NCI-H446 (cell line): ENCODE results near the gene PREX1.
"Not testable (repeated sequence)": the region's sequence is repeated elsewhere in the genome, so short reads cannot be mapped to it uniquely, and the experiment has no call there.

Experiments
- DNase-seq, 2 experiments: peaks; one replicate each; lab custom pipeline; 2025; lab: John Stamatoyannopoulos, UW

The PREX1 gene

DNA sequence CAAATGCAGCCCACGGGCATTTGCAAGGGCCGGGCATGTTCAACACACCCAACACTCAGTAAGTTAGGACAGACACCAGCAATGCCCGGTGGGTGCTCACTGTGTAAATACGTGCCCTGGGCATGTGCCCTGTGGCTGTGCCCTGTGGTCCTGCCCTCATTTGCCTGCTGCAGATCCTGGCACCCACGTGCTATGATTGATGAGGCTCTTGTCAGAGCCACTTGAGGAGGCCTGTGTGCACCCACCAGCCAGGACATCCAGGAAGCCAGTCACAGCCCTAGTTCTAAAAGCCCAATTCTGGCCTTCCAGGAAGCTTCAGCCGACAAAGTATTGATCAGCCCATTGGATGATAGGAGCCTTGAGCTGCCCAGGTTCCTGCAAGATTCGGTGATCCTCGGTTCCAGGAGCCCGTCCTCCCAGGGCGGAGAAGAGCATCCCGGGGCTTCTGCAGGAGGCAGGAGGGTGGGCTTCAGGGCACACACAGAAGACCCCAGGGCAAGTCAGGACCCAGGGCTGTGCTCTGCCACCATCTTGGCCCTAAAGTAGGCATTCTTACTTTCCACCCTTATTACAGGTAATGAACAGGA, 223.9 kb downstream of the PREX1 start:
- DNase-seq = no peak

DNA sequence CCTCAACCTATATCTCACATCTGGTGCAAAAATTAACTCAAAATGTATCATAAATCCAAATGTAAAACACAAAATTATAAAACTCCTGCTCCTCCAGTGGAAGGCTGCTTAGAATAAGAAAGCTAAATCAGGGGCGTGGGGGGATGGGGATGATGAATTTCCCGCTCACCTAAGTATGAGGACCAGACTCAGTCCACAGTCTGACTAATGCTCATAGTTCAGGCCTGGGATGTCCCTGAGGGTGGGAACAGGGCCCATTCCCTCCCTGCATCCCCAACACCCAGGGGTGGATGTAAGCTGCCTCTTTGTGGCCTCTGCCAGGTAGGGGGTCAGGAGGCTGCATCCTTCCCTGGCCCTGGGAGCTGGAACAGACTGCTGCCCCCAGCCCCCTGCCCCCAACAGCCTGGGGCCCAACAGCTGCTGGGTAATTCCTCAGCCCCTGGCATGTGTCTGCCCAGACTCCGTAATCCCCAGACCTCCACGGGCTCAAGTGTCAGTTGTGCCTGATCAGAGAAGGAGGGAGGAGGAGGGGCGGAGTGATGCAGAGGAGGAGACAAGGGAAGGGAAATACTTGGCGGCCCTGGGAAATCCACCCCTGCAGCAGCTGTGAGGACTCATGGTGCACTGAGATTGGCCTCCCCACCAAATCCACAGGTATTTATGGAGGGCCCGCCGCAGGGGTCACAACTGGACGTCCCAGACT, 224.5 kb downstream of the PREX1 start:
- no peak for DNase-seq

DNA sequence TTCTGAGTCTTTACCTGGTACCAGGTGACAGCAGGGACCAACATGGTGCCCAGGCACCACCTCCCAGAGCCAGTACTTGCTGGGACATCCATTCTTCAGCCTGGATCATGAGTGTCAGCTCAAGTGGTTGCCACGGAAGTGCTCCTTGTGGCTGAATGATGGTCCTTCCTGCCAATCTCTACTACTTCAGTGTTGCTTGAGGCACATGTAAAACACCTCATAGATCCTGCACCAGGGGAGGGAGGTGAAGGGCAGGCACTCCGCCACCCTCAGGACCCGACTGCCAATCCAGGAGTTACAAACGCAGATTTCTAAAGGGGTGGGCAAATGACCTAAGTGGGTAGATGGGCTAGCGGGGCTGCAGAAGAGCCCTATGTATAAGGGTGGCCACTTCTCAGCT, 226.0 kb downstream of the PREX1 start:
- DNase-seq = no peak

DNA sequence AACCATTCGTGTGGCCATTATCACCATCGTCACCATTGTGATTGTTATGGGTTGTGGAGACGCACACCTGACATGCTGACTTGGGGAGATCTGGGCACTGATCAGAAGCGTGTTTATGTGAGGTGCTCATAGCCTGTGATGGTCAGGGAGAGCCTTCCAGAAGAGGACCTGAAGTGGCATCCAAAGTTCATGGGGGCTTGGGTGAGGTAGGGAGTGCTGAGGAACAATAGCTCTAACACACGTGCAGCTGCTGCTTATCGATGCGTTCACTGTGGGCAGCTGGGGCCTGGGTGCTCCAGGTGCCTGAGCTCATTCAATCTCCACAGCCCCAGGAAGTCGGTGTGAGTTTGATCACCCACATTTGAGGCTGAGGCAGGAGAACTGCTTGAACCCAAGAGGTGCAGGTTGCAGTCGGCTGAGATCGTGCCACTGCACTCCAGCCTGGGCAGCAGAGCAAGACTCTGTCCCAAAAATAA, 227.3 kb downstream of the PREX1 start:
- no peak for DNase-seq

DNA sequence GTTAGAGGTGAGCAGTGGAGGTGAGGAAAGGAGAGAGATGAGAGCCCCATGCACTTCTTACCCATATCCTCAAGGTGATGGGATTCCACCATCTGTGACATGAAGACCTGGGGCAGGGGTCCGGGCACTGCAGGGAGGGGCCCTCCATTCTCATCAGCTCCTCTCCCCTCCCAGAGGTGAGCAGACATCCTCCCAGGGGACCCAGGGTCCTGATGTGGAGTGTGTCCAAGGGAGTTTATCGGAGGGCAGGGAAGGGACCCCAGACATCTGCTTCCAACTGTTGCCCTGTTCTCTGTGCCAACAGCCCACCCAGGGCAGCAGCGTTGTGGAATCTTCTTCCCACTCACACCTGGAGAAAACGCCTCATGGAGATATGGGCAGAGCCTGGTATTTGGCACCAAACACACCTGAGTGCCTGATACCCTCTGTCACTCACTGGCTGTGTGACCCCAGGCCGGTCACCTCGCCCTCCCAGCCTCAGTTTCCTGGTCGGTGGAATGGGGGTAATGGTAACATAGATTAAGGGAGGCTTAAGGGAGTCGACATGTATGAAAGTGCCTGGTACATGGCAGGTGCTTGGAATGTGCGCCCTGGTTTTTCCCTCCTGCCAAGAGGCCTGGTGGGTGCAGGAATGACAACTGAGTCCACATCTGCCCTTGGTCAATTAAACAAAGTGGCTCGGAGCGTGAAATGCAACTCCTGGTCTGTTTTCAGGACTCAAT, 227.9 kb downstream of the PREX1 start:
- no peak for DNase-seq

DNA sequence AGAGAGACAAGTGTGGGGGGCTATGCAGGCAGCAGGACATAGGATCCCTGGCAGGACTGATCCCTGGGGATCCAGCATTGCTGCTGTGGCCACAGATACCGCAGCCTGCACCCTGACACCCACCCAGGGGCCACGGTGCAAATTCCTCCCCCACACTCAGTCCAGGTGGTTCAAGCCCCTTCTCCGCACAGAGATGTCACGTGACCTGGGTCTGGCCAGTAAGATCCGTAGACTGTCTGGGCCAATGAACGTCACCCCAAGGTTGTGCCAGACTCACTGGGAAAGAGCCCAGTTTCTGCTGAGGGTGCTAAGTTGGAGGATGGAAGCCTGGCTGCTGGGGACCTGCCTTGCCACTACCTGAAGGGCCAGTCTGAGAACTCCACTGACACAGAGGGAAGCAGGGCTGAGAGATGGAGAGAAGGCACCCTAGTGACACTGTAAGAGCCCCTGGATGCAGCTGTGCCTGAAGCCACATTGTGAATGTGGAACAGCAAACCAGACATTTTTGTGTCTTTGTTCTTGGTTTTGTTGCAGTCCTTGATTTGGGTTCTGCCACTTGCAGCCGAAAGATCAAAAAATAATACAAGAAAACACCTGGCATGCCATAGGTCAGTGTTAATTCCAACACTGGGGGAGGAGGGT, 228.6 kb downstream of the PREX1 start:
- no peak for DNase-seq

DNA sequence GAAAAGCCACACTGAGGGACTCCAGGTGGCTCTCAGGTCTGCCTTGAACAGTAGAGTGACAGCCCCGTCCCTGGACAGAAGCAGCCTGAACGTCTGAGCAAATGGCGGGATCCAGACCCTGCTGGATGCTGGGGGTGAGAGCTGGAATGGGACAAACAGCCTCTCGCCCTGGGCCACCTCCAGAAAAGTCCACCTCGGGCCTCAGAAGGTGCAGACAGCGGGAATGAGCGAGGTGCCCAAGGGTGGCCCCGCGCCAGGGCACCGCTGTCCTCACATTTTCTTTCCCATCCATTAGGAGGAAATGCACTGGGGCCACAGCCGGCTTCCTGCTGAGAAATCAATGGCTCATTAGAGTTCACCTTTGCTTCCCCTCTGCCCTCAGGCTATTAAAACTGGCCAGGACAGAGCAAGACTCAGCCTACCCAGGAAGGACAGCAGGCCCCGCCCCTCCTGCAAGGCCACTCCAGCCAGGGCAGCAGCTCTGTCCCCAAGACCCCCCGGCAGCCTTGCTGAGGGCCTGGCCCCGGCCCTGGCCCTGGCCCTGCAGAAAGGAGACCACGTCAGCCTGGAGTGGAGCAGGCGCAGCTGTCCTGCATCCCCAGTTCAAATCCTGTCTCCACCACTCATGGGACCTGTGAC, 229.4 kb downstream of the PREX1 start:
- DNase-seq = not testable (repeated sequence)

DNA sequence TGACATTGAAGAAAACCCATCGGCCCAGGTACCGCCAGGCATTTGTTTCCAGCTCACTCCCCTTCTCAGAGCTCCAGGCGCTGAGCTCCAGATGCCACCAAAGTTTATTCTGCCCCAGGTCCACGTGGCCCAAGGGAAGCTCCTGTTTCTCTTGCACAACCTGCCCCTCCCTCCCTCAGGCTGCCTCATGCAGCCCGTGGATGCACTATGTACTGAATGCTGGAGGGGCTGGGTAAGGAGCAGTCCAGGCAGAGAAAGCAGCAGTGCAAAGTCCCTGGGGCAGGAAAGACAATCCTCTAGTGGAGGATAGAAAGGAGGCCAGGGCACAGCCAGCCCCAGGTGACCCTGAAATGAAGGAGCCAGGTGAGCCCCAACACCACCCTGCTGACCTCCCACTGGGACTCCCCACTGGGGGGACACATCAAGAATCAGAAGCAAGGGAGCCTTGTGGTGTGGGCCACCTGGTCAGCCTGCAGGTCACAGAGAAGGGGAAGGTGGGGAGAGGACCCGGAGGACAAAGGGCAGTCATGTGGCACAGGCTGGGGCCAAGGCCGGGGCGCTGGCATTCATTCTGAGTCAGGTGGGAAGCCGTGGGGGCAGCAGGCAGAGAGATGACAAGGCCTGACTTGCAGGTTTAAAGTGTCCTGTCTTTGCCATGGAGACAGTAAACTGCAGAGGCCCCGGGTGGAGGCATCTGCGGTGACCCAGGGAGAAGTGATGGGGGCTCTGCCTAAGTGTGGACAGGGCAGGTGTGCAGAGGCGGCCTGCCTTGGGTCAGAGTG, 230.1 kb downstream of the PREX1 start:
- DNase-seq = no peak

DNA sequence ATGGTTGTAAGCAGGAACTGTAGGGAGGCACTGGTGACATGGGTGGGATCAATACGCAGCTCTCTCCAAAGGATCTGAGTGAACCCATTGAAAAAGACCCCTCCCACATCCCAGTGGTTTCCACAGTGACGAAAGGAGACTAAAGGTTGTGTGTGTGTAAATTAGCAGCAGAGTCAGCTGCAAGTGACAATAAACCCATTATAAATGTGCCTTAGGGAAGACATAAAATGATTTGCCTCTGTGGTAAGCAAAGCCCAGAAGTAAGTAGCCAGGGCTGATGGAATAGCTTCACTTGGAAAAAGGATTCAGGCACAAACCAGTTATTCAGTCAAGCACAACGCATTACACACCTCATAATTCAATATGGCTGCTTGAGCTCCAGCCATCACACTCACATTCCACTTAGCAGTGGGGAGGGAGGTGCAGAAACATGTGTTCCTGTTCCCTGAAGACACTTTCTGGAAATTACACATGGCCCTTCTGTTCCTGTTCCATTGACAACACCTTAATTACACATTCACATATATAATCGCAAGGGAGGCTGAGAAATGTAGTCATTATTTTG, 231.4 kb downstream of the PREX1 start:
- DNase-seq = no peak

DNA sequence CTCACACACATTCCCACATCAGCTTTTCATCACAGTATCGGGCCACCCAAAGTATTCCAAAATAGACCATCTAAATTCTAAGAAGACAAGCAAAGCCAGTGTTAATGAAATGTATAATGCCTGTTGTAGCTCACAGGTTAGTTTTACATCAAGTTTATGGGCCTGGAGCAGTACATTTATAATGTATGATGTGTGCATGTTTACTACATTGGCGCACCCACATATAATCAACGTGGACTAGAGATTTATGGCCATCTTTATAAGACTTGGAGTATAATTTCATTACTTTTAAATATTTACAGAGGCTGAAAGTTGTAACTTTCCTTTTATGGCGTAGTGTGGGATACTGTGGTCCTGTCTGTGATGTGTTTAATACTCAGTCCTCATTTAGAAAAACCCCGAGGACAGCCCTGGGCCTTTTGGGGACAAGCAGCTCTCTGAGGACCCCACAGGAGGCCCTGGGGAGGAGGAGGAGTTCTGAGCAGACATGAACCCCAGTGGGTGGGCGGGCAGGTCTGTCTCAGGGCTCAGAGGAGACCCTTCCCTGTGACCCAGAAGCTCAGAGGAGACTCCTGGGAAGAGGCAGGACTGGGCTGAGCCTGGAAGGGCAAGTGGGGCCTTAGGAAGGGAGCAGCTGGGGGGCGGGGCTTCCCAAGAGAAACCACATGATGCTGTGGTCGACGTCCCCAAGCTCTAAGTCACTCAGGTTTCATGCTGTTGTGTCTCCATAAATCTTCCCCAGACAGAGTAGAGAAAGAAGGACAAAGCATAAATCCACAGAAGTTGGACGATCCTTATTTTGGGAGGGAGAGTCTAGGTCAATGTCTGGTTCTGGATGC, 232.1 kb downstream of the PREX1 start:
- DNase-seq = no peak

DNA sequence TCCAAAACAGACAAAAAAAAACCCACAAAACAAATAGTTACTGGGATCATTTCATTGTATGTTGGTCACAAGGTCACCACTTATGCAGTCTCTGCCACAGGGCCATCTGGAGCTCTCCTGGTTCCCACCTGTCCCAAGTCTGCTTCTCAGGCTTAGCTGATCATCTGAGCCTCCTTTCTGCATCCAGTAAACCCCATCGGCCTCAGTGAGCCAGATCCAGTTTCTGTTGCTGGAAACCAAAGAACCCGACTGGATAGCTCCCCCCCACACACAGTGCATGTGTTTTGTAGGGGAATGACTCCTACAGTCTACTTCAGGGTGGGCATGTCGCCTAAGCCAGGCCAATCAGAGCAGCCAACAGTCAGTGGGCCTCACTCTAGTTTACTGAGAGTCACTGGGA, 233.3 kb downstream of the PREX1 start:
- DNase-seq = no peak

DNA sequence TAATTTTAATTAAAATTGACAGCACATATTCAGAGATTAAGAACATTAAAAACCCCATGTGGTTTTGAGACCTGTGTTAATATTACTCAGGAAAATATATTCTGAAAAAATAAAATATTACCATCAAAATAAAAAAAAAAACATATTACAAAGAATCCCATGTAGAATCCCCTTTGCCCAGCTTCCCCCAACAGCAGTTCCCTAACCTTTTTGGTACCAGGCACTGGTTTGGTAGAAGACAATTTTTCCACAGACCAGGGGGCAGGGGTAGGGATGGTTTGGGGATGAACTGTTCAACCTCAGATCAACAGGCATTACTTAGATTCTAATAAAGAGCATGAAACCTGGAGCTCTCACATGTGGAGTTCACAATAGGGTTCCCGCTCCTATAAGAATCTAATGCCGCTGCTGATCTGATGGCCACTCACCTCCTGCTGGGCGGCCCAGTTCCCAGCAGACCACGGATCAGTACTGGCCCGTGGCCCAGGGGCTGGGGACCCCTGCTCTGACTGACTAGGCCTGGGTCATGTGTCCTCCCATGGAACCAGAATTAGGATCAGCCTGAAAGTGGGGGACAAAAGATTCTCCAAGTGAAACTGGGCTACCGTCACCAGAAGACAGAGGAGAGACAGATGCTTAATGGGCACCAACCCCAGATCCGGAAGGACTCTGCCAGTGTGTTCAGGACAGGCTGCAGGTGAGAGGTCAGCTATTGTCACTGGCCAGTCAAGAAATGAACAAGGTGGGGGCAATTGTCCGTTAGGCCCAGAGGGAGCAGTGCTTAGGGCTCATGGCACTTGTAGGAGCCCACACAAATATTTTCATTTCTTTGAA, 235.5 kb downstream of the PREX1 start:
- no peak for DNase-seq

DNA sequence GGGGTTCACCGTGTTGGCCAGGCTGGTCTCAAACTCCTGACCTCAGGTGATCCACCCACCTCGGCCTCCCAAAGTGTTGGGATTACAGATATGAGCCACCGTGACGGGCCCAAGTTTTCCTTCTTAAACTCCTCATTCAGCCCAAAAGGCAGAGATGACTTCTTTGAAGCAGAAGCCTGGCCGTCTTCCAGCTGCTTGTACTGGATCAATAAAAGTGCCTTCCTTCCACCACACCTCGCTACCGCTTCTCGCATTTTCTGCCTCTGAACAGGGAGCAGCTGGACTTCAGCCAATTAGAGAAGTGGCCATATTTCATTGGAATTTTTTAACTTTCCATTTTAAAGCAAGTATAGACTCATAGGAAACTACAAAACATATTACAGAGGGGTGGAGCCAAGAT, 241.1 kb downstream of the PREX1 start:
- no peak for DNase-seq

DNA sequence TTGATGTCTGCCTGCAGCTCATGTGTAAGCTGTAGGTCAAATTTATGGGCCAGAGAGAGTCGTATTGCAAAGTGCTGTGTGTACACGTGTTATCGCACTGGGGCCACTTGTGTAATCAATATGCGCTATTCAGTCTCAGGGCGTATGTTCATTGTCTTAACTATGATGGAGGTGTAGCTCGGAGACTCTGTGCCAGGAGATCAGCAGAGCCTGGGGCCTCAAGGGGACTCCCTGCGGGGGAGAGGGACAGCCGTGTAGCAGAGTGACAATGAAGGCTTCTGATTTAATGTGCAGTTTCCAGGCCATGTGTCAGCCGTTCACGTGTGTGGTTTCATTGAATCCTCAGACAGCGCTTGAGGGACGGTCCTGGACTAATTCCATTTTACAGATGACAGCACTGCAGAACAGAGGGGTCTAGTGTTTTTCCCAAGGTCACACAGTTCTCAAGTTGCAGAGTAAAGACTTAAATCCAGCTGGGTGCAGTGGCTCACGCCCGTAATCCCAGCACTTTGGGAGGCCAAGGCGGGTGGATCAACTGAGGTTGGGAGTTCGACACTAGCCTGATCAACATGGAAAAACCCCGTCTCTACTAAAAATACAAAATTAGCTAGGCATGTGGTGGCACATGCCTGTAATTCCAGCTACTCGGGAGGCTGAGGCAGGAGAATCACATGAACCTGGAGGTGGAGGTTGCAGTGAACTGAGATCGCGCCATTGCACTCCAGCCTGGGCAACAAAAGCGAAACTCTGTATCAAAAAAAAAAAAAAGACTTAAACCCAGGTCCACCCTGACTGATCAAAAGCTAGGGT, 242.5 kb downstream of the PREX1 start:
- DNase-seq = peak in 1 of 2 experiments; percentile 48

DNA sequence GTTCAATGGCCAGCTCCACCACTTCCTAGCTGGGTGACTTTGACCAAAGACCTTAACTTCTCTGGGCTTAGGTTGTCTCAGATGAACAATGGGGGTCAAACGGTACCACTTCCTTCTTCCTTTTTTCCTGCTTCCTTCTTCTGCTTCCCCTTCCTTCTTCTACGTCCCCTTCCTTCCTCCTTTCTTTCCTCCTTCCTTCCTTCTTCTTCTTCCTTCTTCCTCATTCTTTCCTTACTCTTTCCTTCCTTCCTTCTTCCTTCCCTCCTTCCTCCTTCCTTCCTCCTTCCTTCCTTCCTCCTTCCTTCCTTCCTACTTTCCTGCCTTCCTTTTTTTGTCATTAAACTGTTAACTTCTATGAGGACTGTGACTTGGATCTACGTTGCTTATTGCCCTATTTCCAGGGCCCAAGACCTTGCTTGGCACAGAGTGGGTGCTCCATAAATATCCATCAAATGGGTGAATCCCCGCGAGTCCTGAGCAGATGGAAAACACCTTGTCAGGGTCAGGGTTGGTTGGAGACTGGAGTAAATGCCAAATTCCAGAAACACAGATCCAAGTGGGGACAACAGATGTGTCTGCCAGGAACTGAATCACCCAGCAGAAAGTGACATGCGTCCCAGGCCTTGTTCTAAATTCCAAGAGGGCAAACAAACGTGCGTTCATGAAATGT, 243.3 kb downstream of the PREX1 start:
- peak in 1 of 2 experiments; percentile 63 for DNase-seq

DNA sequence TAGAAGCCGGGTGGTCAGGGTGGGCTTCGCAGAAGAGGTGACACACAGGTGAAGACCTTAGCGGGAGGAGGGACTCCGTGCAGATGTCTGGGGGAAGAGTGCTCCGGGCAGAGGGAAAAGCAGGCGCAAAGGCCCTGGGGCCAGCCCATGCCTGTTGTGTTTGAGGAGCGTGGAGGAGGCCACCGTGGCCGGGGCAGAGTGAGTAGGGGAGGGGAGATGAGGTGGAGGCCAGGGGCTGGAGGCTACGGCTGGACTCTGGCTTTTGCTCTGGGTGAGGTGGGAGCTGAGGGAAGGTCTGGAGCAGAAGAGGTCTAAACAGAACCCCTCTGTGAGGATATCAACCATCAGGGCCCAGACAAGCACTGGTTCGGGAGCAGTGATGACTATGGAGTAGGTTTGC, 244.0 kb downstream of the PREX1 start:
- DNase-seq = no peak

DNA sequence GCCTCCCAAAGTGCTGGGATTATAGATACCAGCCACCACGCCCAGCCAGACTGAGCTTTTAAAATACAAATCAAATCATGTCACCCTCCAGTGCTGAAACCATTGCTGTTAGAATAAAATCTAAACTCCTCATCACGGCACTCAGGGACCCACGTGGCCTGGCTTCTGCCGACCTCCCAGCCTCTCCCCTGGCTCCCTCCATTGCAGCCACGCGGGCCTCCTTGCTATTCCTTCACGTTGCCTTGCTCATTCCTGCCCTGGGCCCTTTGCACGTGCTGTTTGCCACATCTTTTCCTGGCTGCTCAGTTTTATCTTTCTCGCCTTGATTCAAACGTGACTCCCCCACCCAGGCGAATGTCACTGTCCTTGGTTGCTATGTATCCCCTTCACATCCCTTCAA, 244.6 kb downstream of the PREX1 start:
- no peak for DNase-seq

DNA sequence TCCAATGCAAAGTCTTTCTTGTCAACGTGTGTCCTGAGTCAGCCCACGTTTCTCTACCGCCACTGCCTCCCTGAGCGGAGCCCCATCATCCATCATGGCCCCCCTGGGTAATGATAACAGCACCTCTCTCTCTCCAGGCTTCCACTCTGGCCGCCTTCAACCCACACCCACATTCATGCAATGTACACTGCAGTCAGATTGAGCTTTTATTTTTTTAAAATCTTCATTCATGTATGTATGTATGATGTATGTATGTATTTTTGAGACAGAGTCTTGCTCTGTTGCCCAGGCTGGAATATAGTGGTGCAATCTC, 245.2 kb downstream of the PREX1 start:
- DNase-seq = no peak
